ENCODE data around the gene TMEM18.

The TMEM18 gene

GRCh38 chr2:620471-621302, 56.5 kb downstream of the TMEM18 start:
- no peak for DNase-seq (ENCODE audit: low read depth, low spot score)

GRCh38 chr2:620004-620403, 57.2 kb downstream of the TMEM18 start:
- no peak for DNase-seq (ENCODE audit: low read depth, low spot score)

- no peak for DNase-seq (ENCODE audit: low read depth, low spot score)
Measured at GRCh38 chr2:618422-618990, 58.7 kb downstream of the TMEM18 start.

GRCh38 chr2:618005-618404, 59.2 kb downstream of the TMEM18 start:
- DNase-seq (ENCODE audit: low read depth, low spot score) = no peak

Measured in activated CD4-positive, CD25-positive, alpha-beta regulatory T cell treated with anti-CD3 and anti-CD28 coated beads, Interleukin-2, amount 50 U/mL, for 16 hours (primary cell).